Stimulated activated CD8-positive, alpha-beta memory T cell treated with anti-CD3 and anti-CD28 coated beads, Interleukin-4, amount 100 ng/mL, for 1 hour (primary cell): ENCODE data around the gene LNPEP.
"Not testable (repeated sequence)": the region's sequence is repeated elsewhere in the genome, so short reads cannot be mapped to it uniquely, and the experiment has no call there.

Experiments
- DNase-seq, 2 donors: peaks; one replicate each; pipeline ENCODE4 v3.0.0-alpha.2; 2020; ENCODE audit warnings: low read depth in 2 of 2, low spot score in 1 of 2

Gene LNPEP

GRCh38 chr5:97047076-97047475 lies 111.2 kb downstream of the LNPEP start:
- DNase-seq, result no peak

GRCh38 chr5:97049175-97049574 lies 113.3 kb downstream of the LNPEP start:
- DNase-seq, result no peak

GRCh38 chr5:97056263-97056662 lies 120.4 kb downstream of the LNPEP start:
- no peak for DNase-seq

GRCh38 chr5:97062046-97062445 lies 126.2 kb downstream of the LNPEP start:
- no peak for DNase-seq

GRCh38 chr5:97063251-97063650 lies 127.4 kb downstream of the LNPEP start:
- no peak for DNase-seq

GRCh38 chr5:97065475-97065874 lies 129.6 kb downstream of the LNPEP start:
- DNase-seq, result no peak

GRCh38 chr5:97067296-97067850 lies 131.5 kb downstream of the LNPEP start:
- no peak for DNase-seq

GRCh38 chr5:97070234-97070633 lies 134.4 kb downstream of the LNPEP start:
- no peak for DNase-seq

GRCh38 chr5:97071101-97071500 lies 135.2 kb downstream of the LNPEP start:
- DNase-seq, result no peak

GRCh38 chr5:97071993-97072392 lies 136.1 kb downstream of the LNPEP start:
- no peak for DNase-seq

- no peak for DNase-seq
Observed at GRCh38 chr5:97072696-97073095, 136.8 kb downstream of the LNPEP start.

GRCh38 chr5:97073420-97073819 lies 137.5 kb downstream of the LNPEP start:
- DNase-seq, result no peak

- no peak for DNase-seq
Observed at GRCh38 chr5:97074859-97075489, 139.1 kb downstream of the LNPEP start.

- DNase-seq, result no peak
Observed at GRCh38 chr5:97075649-97076048, 139.8 kb downstream of the LNPEP start.

GRCh38 chr5:97076098-97076497 lies 140.2 kb downstream of the LNPEP start:
- DNase-seq, result no peak

- DNase-seq, result no peak
Observed at GRCh38 chr5:97077246-97077645, 141.4 kb downstream of the LNPEP start.

- no peak for DNase-seq
Observed at GRCh38 chr5:97078958-97079743, 143.3 kb downstream of the LNPEP start.

- not testable (repeated sequence) for DNase-seq
Observed at GRCh38 chr5:97084782-97085458, 149.0 kb downstream of the LNPEP start.

- DNase-seq, result no peak
Observed at GRCh38 chr5:97085459-97086181, 149.7 kb downstream of the LNPEP start.
